Left lung (tissue), 10 donors: ENCODE results near the gene NMT2. TPM values are rescaled to one million over a fixed set of nuclear protein-coding genes. Genes with fewer than 3 reads are reported as not detected.
"Not testable (repeated sequence)": the region's sequence is repeated elsewhere in the genome, so short reads cannot be mapped to it uniquely, and the experiment has no call there.

ENCODE experiments used
- ATAC-seq: fragments of 200-7000 bp; cut with Tn5 transposase; one replicate; pipeline ENCODE4 v1.9.1; 2020; ENCODE audit warnings: moderate library complexity
- DNase-seq, 4 donors: peaks; one replicate each; pipeline ENCODE4 v3.0.0-alpha.2; 2013 to 2020
- H3K27ac ChIP-seq, 2 donors: fragments of 200-600 bp; sonication (generic) in 1 of 2; one replicate each; pipeline versions ENCODE4 v1.5.0 to v1.8.0; 2020 to 2021
- H3K27me3 ChIP-seq, 2 donors: fragments of 200-600 bp; sonication (generic) in 1 of 2; one replicate each; pipeline versions ENCODE4 v1.5.0 to v1.8.0; 2020 to 2021
- H3K36me3 ChIP-seq, 2 donors: fragments of 200-600 bp; sonication (generic) in 1 of 2; one replicate each; pipeline versions ENCODE4 v1.5.0 to v1.8.0; 2020 to 2021
- H3K4me1 ChIP-seq, 2 donors: fragments of 200-600 bp; one replicate each; pipeline ENCODE4 v1.8.0; 2021
- H3K4me3 ChIP-seq, 2 donors: fragments of 200-600 bp; sonication (generic) in 1 of 2; one replicate each; pipeline versions ENCODE4 v1.5.0 to v1.8.0; 2020 to 2021; ENCODE audit warnings: mild to moderate bottlenecking in 1 of 2
- H3K9me3 ChIP-seq, 2 donors: fragments of 200-600 bp; sonication (generic) in 1 of 2; one replicate each; pipeline versions ENCODE4 v1.5.0 to v1.8.0; 2020 to 2021
- CTCF ChIP-seq, 2 donors: fragments of 200-600 bp; sonication (generic) in 1 of 2; IDR thresholded peaks; one replicate each; pipeline versions ENCODE4 v1.5.0 to v1.8.0; 2021; ENCODE audit warnings: antibody characterized with exemption in 2 of 2
- intact Hi-C, 2 donors: fragments of 100-400 bp; cut with DNase I; formaldehyde crosslinking; loops; one replicate each; pipeline versions ENCODE4 v1.11.2 to v1.14.2; 2022
- polyA plus RNA-seq, 6 donors: library from polyadenylated mRNA; unstranded; fragments of 120-200 nt; gene quantifications; one replicate each; pipeline ENCODE4 v1.2.1, GENCODE V29; 2013; ENCODE audit not compliant: insufficient read length in 6 of 6
- total RNA-seq, 2 donors: library from RNA; stranded (reverse); fragmentation: NEBNext Ultra II Directional; extraction: Animal tissue kit (Norgen Biotek cat#: 25700); gene quantifications; one replicate each; pipeline ENCODE4 v1.2.1, GENCODE V29; 2021
- donor health status: DM: no; HTN: yes; CAD: no.
- donor health status: DM: no; HTN: no; CAD: no.

The NMT2 gene
- total and polyA plus RNA-seq, 8 donors = 9.2 to 38.5 (median 34.7) TPM

GRCh38 chr10:15211464-15211979, 43.0 kb upstream of the NMT2 start:
- TF ChIP-seq CTCF (IDR thresholded peaks at IDR 0.05) = no peak
- Histone ChIP-seq H3K27me3 (no peaks in the 10 kb centered on the region), H3K4me3 (no peak overlapping the region), H3K4me1 (no peaks in the 10 kb centered on the region), H3K36me3 (peaks cover 0 to 5% of the 10 kb centered on the region in 2 donors), H3K27ac (no peak overlapping the region), H3K9me3 (no peaks in the 10 kb centered on the region)
- DNase-seq (no peak), ATAC-seq (no peak)
- intact Hi-C loops = loop anchor here in 1 of 2 donors (10.0 kb wide), 1 partner anchor 153 kb away; no protein-coding TSS in a partner anchor

- intact Hi-C loops = loop anchor here in 1 of 2 donors (10.0 kb wide), 1 partner anchor 154 kb away; no protein-coding TSS in a partner anchor
- Histone ChIP-seq H3K4me1 (no peaks in the 10 kb centered on the region), H3K27me3 (no peaks in the 10 kb centered on the region), H3K4me3 (no peak overlapping the region), H3K27ac (no peak overlapping the region), H3K9me3 (no peaks in the 10 kb centered on the region), H3K36me3 (peaks cover 0 to 5% of the 10 kb centered on the region in 2 donors)
- DNase-seq (no peak), ATAC-seq (no peak)
- TF ChIP-seq CTCF (IDR thresholded peaks at IDR 0.05) = no peak
Observed at GRCh38 chr10:15210521-15210920, 42.0 kb upstream of the NMT2 start.

- intact Hi-C loops = loop anchor here in 1 of 2 donors (10.0 kb wide), 1 partner anchor 155 kb away; no protein-coding TSS in a partner anchor
- DNase-seq (peak in 3 of 4 donors; percentile 59 to 81 (median 68)), ATAC-seq (peak; percentile 85)
- Histone ChIP-seq H3K9me3 (no peaks in the 10 kb centered on the region), H3K36me3 (peaks cover 0 to 5% of the 10 kb centered on the region in 2 donors), H3K4me3 (no peak overlapping the region), H3K27me3 (no peaks in the 10 kb centered on the region), H3K4me1 (no peaks in the 10 kb centered on the region), H3K27ac (no peak overlapping the region)
- TF ChIP-seq CTCF (IDR thresholded peaks at IDR 0.05) = peak; percentile 76 to 81
Observed at GRCh38 chr10:15209827-15210509, 41.5 kb upstream of the NMT2 start.

GRCh38 chr10:15208221-15208620, 39.7 kb upstream of the NMT2 start:
- Histone ChIP-seq H3K36me3 (no peaks in the 10 kb centered on the region), H3K4me1 (no peaks in the 10 kb centered on the region), H3K27me3 (no peaks in the 10 kb centered on the region), H3K9me3 (no peaks in the 10 kb centered on the region), H3K4me3 (no peak overlapping the region), H3K27ac (no peak overlapping the region)
- no peak for TF ChIP-seq CTCF (IDR thresholded peaks at IDR 0.05)
- no peak for DNase-seq
- intact Hi-C loops = no loop called here
- no peak for ATAC-seq

GRCh38 chr10:15207410-15207809, 38.9 kb upstream of the NMT2 start:
- H3K4me3 ChIP-seq, H3K27me3 ChIP-seq, DNase-seq, ATAC-seq, H3K4me1 ChIP-seq, H3K36me3 ChIP-seq, H3K9me3 ChIP-seq, H3K27ac ChIP-seq, intact Hi-C loops: not testable (repeated sequence)
